HK-2 (cell line): ENCODE results near the gene FHL2.

ENCODE experiments used
- DNase-seq: peaks from one replicate; pipeline ENCODE4 v3.0.0-alpha.2; 2018; ENCODE audit not compliant: unreplicated experiment

The FHL2 gene

GRCh38 chr2:105379741-105380186, 19.1 kb downstream of the FHL2 start:
- DNase-seq: no peak

GRCh38 chr2:105378921-105379383, 19.9 kb downstream of the FHL2 start:
- no peak for DNase-seq

GRCh38 chr2:105378276-105378840, 20.5 kb downstream of the FHL2 start:
- no peak for DNase-seq

GRCh38 chr2:105377871-105378270, 21.0 kb downstream of the FHL2 start:
- DNase-seq: no peak

GRCh38 chr2:105376789-105377240, 22.0 kb downstream of the FHL2 start:
- no peak for DNase-seq

- no peak for DNase-seq
These were observed 22.8 kb downstream of the FHL2 start for GRCh38 chr2:105376010-105376409.

GRCh38 chr2:105375001-105375561, 23.8 kb downstream of the FHL2 start:
- DNase-seq: no peak

GRCh38 chr2:105373895-105374401, 24.9 kb downstream of the FHL2 start:
- DNase-seq: no peak

- DNase-seq: no peak
These were observed 25.5 kb downstream of the FHL2 start for GRCh38 chr2:105373344-105373781.

GRCh38 chr2:105371810-105372209, 27.0 kb downstream of the FHL2 start:
- no peak for DNase-seq

- DNase-seq: no peak
These were observed 27.7 kb downstream of the FHL2 start for GRCh38 chr2:105371156-105371555.

- DNase-seq: no peak
These were observed 28.8 kb downstream of the FHL2 start for GRCh38 chr2:105369777-105370690.

GRCh38 chr2:105368759-105369408, 30.0 kb downstream of the FHL2 start:
- no peak for DNase-seq

GRCh38 chr2:105365206-105365605, 33.6 kb downstream of the FHL2 start:
- no peak for DNase-seq

GRCh38 chr2:105364436-105365139, 34.3 kb downstream of the FHL2 start:
- DNase-seq: no peak

- DNase-seq: no peak
These were observed 35.8 kb downstream of the FHL2 start for GRCh38 chr2:105362862-105363591.

- no peak for DNase-seq
These were observed 37.6 kb downstream of the FHL2 start for GRCh38 chr2:105361102-105361889.

- DNase-seq: no peak
These were observed 40.3 kb downstream of the FHL2 start for GRCh38 chr2:105358593-105358992.

- no peak for DNase-seq
These were observed 41.7 kb downstream of the FHL2 start for GRCh38 chr2:105357122-105357521.
